Spinal cord (tissue), 10 donors: Measurements from ENCODE around the gene GASK1B. TPM values are rescaled to one million over a fixed set of nuclear protein-coding genes. Genes with fewer than 3 reads are reported as not detected.

Source experiments
- DNase-seq, 6 donors: peaks; one replicate each; pipeline versions ENCODE4 v3.0.0 to v3.0.0-alpha.2; 2013 to 2015; ENCODE audit warnings: low spot score in 6 of 6, low read depth in 4 of 6
- H3K27ac ChIP-seq: one replicate; pipeline ENCODE4 v1.5.1; 2013; ENCODE audit warnings: low read depth, low read length, control low read depth
- H3K27me3 ChIP-seq: one replicate; pipeline ENCODE4 v1.6.1; 2013; ENCODE audit warnings: low read length; ENCODE audit not compliant: control insufficient read depth, insufficient read depth
- H3K36me3 ChIP-seq: one replicate; pipeline ENCODE4 v1.6.1; 2013; ENCODE audit warnings: low read length; ENCODE audit not compliant: control insufficient read depth, insufficient read depth
- H3K4me1 ChIP-seq: one replicate; pipeline ENCODE4 v1.6.1; 2013; ENCODE audit warnings: low read length; ENCODE audit not compliant: control insufficient read depth, insufficient read depth
- H3K4me3 ChIP-seq: one replicate; pipeline ENCODE4 v1.5.1; 2013; ENCODE audit warnings: low read depth, low read length, control low read depth
- H3K9me3 ChIP-seq: one replicate; pipeline ENCODE4 v1.6.1; 2013; ENCODE audit warnings: low read length; ENCODE audit not compliant: control insufficient read depth, insufficient read depth
- whole genome bisulfite sequencing: methylation state at CpG from one replicate; pipeline ENCODE4 v1.1.5; 2013; ENCODE audit warnings: missing lambda C conversion rate; ENCODE audit not compliant: insufficient coverage; 5-methylcytosine and 5-hydroxymethylcytosine counted together
- polyA plus RNA-seq, 2 donors: library from polyadenylated mRNA; unstranded; fragments of 120-200 nt; gene quantifications; one replicate each; pipeline ENCODE4 v1.2.1, GENCODE V29; 2013; ENCODE audit not compliant: insufficient read length in 2 of 2
- total RNA-seq, 2 donors: library from RNA; depleted of rRNA in 1 of 2; stranded (reverse); fragments of 120-200 nt in 1 of 2; fragments of >200 nt in 1 of 2; gene quantifications; one replicate each; pipeline versions ENCODE4 v1.2.3 to v1.2.4, GENCODE V29; 2013 to 2014
- donor health status: healthy.

Gene GASK1B
- total and polyA plus RNA-seq, 4 donors: 41.7 to 87.0 (median 60.2) TPM

GRCh38 chr4:158203929-158204328 is 31.1 kb upstream of the GASK1B start:
- Histone ChIP-seq H3K4me1 (no peaks in the 10 kb centered on the region), H3K4me3 (no peak overlapping the region), H3K27me3 (no peaks in the 10 kb centered on the region), H3K9me3 (no peaks in the 10 kb centered on the region), H3K36me3 (no peaks in the 10 kb centered on the region), H3K27ac (no peak overlapping the region)
- no peak for DNase-seq
- WGBS: no CpG with 5 or more reads among the region's 3 CpGs

GRCh38 chr4:158203436-158203835 is 30.6 kb upstream of the GASK1B start:
- H3K36me3 ChIP-seq: no peaks in the 10 kb centered on the region
- H3K4me1 ChIP-seq: no peaks in the 10 kb centered on the region
- WGBS: no CpG with 5 or more reads among the region's 2 CpGs
- H3K9me3 ChIP-seq: no peaks in the 10 kb centered on the region
- DNase-seq: no peak
- H3K4me3 ChIP-seq: no peak overlapping the region
- no peaks in the 10 kb centered on the region for H3K27me3 ChIP-seq
- no peak overlapping the region for H3K27ac ChIP-seq

GRCh38 chr4:158202481-158202880 is 29.7 kb upstream of the GASK1B start:
- no peak overlapping the region for H3K27ac ChIP-seq
- no peaks in the 10 kb centered on the region for H3K36me3 ChIP-seq
- H3K4me3 ChIP-seq: no peak overlapping the region
- DNase-seq: no peak
- no CpG with 5 or more reads among the region's 1 CpG for WGBS
- no peaks in the 10 kb centered on the region for H3K27me3 ChIP-seq
- no peaks in the 10 kb centered on the region for H3K4me1 ChIP-seq
- no peaks in the 10 kb centered on the region for H3K9me3 ChIP-seq

DNA sequence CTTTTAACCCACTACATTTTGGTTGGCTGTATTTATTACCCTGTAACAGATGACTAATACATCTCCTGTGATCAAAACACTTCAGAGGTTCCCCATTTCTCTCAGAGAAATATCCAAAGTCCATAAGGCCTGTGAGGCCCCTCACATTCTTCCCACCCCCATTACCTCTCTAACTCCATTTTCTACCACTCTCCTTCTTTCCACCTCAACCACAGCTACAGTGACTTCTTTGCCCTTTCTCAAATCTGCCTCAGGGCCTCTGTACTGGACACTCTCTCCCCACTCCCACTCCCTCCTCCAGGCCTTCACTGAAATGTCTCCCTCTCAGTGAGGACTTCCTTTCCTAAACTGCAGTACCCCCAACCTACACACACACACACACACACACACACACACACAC is 29.1 kb upstream of the GASK1B start:
- no peaks in the 10 kb centered on the region for H3K36me3 ChIP-seq
- H3K4me1 ChIP-seq: no peaks in the 10 kb centered on the region
- DNase-seq: no peak
- no peaks in the 10 kb centered on the region for H3K9me3 ChIP-seq
- H3K27me3 ChIP-seq: no peaks in the 10 kb centered on the region
- no peak overlapping the region for H3K4me3 ChIP-seq
- no peak overlapping the region for H3K27ac ChIP-seq

DNA sequence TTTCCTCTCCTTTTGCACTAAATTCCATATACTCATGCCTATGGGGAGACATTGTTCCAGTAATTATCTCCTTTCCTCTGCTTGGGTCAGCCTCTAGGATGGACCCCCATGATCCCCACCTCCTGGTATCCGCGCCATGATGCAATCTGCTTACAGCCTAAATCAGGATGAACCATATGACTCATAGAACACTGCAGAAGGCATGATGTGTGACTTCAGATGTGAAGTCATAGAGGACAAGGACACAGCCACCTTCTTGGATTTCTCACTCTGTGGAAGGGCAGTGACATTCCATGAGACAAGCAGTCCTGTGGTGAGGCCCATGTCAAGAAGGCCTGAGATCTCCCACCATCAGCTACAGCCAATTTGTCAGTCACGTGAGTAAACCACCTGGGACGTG is 28.5 kb upstream of the GASK1B start:
- no peaks in the 10 kb centered on the region for H3K27me3 ChIP-seq
- H3K27ac ChIP-seq: no peak overlapping the region
- no peaks in the 10 kb centered on the region for H3K36me3 ChIP-seq
- DNase-seq: no peak
- 100% methylated on average over 2 of the region's 4 CpGs for WGBS
- H3K9me3 ChIP-seq: no peaks in the 10 kb centered on the region
- no peak overlapping the region for H3K4me3 ChIP-seq
- H3K4me1 ChIP-seq: no peaks in the 10 kb centered on the region

GRCh38 chr4:158200214-158200613 is 27.4 kb upstream of the GASK1B start:
- DNase-seq: no peak
- Histone ChIP-seq H3K4me3 (no peak overlapping the region), H3K9me3 (no peaks in the 10 kb centered on the region), H3K27ac (no peak overlapping the region), H3K4me1 (no peaks in the 10 kb centered on the region), H3K36me3 (no peaks in the 10 kb centered on the region), H3K27me3 (no peaks in the 10 kb centered on the region)
- 77% methylated on average over 3 of the region's 3 CpGs for WGBS

DNA sequence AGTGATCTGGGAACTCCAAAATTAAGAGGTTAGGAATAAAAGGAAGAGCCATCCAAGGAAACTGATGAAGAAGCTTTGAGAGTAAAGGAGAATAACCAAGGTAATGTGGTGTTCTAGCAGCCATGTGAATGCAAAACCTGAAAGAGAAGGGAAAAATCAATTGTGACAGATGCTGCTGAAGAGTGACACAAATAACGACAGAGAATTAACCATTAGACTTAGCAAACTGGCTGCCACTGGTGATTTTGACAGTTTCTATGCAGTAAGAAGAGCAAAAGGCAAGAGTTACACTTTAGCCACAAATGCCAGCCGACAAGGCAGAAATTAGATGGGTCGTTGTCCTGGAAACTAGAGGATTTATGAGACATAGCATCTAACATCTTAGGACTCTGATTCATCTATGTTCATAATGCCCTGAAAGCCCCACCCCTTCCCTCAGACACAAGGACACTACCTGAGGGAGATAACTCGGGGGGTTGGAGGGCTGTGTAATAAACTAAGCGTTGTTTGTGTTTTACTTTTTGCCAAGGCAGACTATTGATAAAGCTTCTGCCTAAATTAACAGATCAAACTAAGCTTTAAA is 24.5 kb upstream of the GASK1B start:
- no peaks in the 10 kb centered on the region for H3K4me1 ChIP-seq
- H3K9me3 ChIP-seq: no peaks in the 10 kb centered on the region
- no peaks in the 10 kb centered on the region for H3K27me3 ChIP-seq
- 55% methylated on average over 2 of the region's 5 CpGs for WGBS
- no peak overlapping the region for H3K4me3 ChIP-seq
- DNase-seq: peak in 1 of 6 donors; percentile 8
- H3K27ac ChIP-seq: no peak overlapping the region
- no peaks in the 10 kb centered on the region for H3K36me3 ChIP-seq

- Histone ChIP-seq H3K27me3 (no peaks in the 10 kb centered on the region), H3K4me1 (no peaks in the 10 kb centered on the region), H3K9me3 (no peaks in the 10 kb centered on the region), H3K36me3 (no peaks in the 10 kb centered on the region), H3K4me3 (no peak overlapping the region), H3K27ac (no peak overlapping the region)
- no peak for DNase-seq
- WGBS: no CpG with 5 or more reads among the region's 1 CpG
Observed at GRCh38 chr4:158195297-158195696, 22.5 kb upstream of the GASK1B start.

DNA sequence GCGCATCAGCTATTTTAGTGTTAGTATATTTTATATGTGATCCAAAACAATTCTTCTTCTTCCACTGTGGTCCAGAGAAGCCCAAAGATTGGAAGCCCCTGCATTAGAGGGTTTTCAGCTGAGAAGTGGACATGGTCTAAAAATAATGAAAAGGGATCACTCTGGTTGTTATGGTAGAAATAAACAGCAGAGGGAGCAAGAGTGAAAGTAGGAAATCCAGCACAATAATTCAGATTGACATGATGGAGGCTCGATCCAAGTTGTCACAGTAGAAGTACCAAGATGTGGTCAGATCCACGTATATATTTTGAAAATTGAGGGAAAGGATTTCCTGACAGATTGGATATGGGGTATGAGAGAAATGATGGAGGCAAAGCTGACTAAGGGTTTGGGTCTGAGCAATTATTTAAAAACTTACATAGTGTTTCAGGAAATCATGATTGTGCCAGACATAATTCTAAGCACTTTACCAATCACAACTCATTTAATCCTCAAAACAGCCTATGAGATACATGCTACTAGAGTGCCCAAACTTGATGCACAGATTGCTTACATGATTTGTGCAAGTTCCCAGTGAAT is 20.4 kb upstream of the GASK1B start:
- Histone ChIP-seq H3K36me3 (no peaks in the 10 kb centered on the region), H3K27me3 (no peaks in the 10 kb centered on the region), H3K4me1 (no peaks in the 10 kb centered on the region), H3K27ac (no peak overlapping the region), H3K4me3 (no peak overlapping the region), H3K9me3 (no peaks in the 10 kb centered on the region)
- WGBS: 4% methylated on average over 2 of the region's 3 CpGs
- DNase-seq: peak in 2 of 6 donors; percentile 30 to 33

- no peaks in the 10 kb centered on the region for H3K36me3 ChIP-seq
Observed at GRCh38 chr4:158192439-158193158, 19.8 kb upstream of the GASK1B start.

More at GRCh38 chr4:158192439-158193158, 19.8 kb upstream of the GASK1B start:
- Histone ChIP-seq H3K4me3 (no peak overlapping the region), H3K9me3 (no peaks in the 10 kb centered on the region), H3K27ac (no peak overlapping the region), H3K4me1 (no peaks in the 10 kb centered on the region), H3K27me3 (no peaks in the 10 kb centered on the region)
- 100% methylated on average over 1 of the region's 5 CpGs for WGBS
- DNase-seq: no peak
